T1000 (cell line): ENCODE measurements around the gene CDC42BPB.

Source experiments
- DNase-seq: peaks from one replicate; lab custom pipeline; 2025; ENCODE audit warnings: mixed read lengths; lab: John Stamatoyannopoulos, UW

CDC42BPB gene

GRCh38 chr14:103019236-103019635 lies 38.1 kb downstream of the CDC42BPB start:
- DNase-seq: no peak

GRCh38 chr14:103016594-103016993 lies 40.8 kb downstream of the CDC42BPB start:
- no peak for DNase-seq

GRCh38 chr14:103016071-103016470 lies 41.3 kb downstream of the CDC42BPB start:
- no peak for DNase-seq

- no peak for DNase-seq
These were observed 41.9 kb downstream of the CDC42BPB start for GRCh38 chr14:103015426-103015825.

- DNase-seq: no peak
These were observed 42.7 kb downstream of the CDC42BPB start for GRCh38 chr14:103014466-103015228.

GRCh38 chr14:103013028-103013427 lies 44.3 kb downstream of the CDC42BPB start:
- DNase-seq: no peak

- DNase-seq: no peak
These were observed 47.8 kb downstream of the CDC42BPB start for GRCh38 chr14:103009559-103009958.

GRCh38 chr14:103008768-103009357 lies 48.5 kb downstream of the CDC42BPB start:
- DNase-seq: no peak

GRCh38 chr14:103008126-103008525 lies 49.2 kb downstream of the CDC42BPB start:
- DNase-seq: no peak

- no peak for DNase-seq
These were observed 49.8 kb downstream of the CDC42BPB start for GRCh38 chr14:103007555-103007954.

GRCh38 chr14:103006991-103007520 lies 50.3 kb downstream of the CDC42BPB start:
- DNase-seq: no peak

- DNase-seq: no peak
These were observed 51.2 kb downstream of the CDC42BPB start for GRCh38 chr14:103006106-103006505.

- no peak for DNase-seq
These were observed 53.5 kb downstream of the CDC42BPB start for GRCh38 chr14:103003850-103004249.

GRCh38 chr14:103003351-103003615 lies 54.1 kb downstream of the CDC42BPB start:
- DNase-seq: no peak

GRCh38 chr14:103002578-103003350 lies 54.6 kb downstream of the CDC42BPB start:
- no peak for DNase-seq

- no peak for DNase-seq
These were observed 55.5 kb downstream of the CDC42BPB start for GRCh38 chr14:103001651-103002396.

GRCh38 chr14:103001226-103001625 lies 56.1 kb downstream of the CDC42BPB start:
- DNase-seq: no peak

- DNase-seq: no peak
These were observed 56.9 kb downstream of the CDC42BPB start for GRCh38 chr14:103000291-103000921.

- DNase-seq: no peak
These were observed 58.0 kb downstream of the CDC42BPB start for GRCh38 chr14:102999227-102999895.

- DNase-seq: no peak
These were observed 59.0 kb downstream of the CDC42BPB start for GRCh38 chr14:102998393-102998792.

GRCh38 chr14:102996941-102997340 lies 60.4 kb downstream of the CDC42BPB start:
- DNase-seq: no peak
